Subcutaneous adipose tissue (tissue), 4 donors: Measurements from ENCODE around the gene THBS2. TPM values are rescaled to one million over a fixed set of nuclear protein-coding genes. Genes with fewer than 3 reads are reported as not detected.

Experiments used
- total RNA-seq, 4 donors: library from RNA; depleted of rRNA; stranded (reverse); fragments of >200 nt; gene quantifications; one replicate each; pipeline ENCODE4 v1.1.0, GENCODE V29; 2016
- TF ChIP-seq, protein P1 (sequence below): fragments of 450-650 bp; IDR thresholded peaks from one replicate; pipeline ENCODE4 v1.5.1; 2016; ENCODE audit warnings: low read depth, mild to moderate bottlenecking, control low read depth, antibody characterized with exemption, moderate library complexity

THBS2 gene
- total RNA-seq, 4 donors from 2014 or later, result 43.5 to 97.0 (median 89.0) TPM

DNA sequence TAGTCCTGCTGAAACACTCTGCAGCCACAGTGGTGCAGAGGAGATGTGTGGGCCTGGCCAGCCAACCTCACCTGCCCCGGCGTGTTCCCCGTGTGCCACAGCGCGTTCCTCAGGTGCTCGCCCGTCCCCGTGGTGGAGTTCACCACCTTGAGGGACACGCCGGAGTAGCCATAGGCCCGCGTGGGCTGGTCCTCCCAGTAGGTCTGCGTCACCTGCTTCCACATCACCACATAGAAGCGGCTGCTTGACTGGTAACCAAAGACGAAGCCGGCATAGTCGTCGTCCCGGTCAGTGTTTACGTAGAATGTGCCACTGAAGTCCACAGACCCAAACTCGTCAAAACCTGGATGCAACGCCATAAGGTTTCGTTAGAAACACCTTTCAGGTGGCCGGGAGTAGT, 31.5 kb downstream of the THBS2 start:
- TF ChIP-seq, protein P1, sequence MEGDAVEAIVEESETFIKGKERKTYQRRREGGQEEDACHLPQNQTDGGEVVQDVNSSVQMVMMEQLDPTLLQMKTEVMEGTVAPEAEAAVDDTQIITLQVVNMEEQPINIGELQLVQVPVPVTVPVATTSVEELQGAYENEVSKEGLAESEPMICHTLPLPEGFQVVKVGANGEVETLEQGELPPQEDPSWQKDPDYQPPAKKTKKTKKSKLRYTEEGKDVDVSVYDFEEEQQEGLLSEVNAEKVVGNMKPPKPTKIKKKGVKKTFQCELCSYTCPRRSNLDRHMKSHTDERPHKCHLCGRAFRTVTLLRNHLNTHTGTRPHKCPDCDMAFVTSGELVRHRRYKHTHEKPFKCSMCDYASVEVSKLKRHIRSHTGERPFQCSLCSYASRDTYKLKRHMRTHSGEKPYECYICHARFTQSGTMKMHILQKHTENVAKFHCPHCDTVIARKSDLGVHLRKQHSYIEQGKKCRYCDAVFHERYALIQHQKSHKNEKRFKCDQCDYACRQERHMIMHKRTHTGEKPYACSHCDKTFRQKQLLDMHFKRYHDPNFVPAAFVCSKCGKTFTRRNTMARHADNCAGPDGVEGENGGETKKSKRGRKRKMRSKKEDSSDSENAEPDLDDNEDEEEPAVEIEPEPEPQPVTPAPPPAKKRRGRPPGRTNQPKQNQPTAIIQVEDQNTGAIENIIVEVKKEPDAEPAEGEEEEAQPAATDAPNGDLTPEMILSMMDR, result no peak

DNA sequence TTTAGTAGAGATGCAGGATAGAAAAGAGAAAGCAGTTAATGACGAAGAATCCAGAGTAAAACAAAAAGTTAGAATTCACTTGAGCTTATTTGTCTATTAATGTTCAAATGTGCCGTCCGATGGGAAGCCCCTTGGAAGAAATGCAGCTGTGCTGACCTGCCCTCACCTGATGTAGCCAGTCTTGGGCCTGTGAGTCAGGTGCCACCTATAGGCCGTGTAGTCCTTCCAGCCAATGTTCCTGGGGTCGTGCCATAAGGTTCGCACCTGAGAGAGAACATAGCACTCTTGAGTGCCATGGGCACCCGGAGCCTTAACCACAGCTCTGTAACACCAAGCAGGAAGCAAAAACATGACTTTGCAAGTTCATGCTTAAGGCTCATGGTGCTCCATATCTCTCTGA, 32.4 kb downstream of the THBS2 start:
- TF ChIP-seq, protein P1, result no peak

DNA sequence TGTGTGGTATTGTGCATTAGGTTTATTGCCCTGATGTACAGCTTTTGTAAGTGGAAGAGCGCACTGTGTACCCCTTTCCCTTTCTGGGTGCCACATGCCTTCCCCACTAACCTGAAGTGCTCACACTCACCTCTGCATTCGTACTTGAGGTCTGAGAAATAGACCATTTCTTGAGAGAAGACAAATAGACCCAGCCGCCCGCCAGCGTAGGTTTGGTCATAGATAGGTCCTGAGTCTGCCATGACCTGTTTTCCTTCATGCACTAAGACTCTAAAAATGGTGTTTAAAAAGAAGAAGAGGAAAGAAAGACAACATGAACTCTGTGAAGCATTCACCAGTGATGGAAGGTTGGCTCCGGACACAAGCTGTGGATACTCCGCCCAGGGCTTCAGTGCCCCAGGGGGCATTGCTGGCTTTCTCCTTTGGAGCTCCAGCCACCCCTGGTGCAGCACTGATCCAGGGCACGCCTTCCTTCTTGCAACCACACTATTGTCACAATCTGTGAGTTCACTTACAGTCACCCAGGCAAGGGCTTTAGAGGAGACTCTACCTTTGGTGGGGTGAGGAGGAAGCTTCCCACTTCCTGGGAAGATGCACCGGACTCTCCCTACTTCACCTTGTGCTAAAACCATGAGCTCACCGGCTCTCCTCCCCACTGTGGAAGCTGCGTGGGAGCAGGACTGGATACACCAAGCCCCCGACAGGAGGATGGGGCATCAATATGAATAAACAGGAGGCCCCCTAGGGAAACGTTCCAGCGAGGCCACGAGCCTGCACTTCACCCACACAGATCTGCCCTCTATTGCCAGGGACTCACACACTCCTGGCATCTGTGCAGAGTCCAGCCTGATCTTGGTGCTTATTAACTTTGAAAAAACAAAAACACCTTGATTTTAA, 33.3 kb downstream of the THBS2 start:
- TF ChIP-seq, protein P1, result no peak

DNA sequence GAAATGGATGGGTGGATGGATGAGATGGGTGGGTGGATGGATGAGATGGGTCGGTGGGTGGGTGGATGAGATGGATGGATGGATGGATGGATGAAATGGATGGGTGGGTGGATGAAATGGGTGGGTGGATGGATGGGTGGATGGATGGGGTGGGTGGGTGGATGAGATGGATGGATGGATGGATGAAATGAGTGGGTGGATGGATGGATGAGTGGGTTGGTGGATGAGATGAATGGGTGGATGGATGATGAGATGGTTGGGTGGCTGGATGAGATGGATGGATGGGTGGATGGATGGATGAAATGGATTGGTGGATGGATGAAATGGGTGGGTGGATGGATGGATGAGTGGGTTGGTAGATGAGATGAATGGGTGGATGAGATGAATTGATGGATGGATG, 35.7 kb downstream of the THBS2 start:
- TF ChIP-seq, protein P1, result no peak

DNA sequence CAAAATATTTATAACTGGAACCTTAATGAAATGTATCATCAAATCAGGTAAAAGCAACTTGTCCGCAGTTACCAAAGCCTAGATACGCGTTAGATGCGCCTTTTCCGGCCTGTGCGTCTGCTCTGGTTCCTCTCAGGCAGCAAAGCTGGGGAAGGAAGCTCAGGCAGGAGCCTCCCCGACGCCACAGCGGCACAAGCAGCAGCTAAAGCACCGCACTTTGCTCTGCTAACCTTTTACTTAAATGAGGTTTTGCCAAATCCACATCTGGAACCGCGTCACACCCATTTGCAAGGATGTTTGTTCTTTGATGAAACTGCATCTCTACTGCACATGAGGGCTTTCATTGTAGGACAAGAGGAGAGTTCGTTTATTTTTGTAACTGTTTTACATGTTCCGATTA, 36.8 kb downstream of the THBS2 start:
- TF ChIP-seq, protein P1, result no peak

DNA sequence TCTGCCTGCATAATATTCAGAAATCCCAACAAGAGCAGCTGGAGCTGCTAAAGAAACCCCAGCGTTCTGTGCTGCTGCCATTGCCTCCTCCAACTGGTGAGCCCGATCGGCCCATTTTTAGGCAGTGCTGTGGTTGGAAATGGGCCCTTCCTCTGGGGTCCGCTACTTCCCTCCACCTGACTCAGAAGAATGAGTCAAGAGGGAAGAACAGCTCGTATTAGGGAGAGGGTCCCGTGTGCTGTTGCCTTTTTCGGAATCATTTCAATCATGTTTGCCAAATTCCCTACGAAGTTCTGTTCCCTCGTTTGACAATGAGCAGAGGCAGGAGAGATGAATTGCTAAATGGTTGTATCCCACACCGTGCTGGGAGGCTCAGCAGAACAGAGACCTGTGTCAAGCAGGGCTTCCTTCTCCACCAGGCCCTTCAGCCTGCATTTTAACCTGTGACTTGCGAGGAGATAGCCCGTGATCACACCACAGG, 38.4 kb downstream of the THBS2 start:
- TF ChIP-seq, protein P1, result no peak

DNA sequence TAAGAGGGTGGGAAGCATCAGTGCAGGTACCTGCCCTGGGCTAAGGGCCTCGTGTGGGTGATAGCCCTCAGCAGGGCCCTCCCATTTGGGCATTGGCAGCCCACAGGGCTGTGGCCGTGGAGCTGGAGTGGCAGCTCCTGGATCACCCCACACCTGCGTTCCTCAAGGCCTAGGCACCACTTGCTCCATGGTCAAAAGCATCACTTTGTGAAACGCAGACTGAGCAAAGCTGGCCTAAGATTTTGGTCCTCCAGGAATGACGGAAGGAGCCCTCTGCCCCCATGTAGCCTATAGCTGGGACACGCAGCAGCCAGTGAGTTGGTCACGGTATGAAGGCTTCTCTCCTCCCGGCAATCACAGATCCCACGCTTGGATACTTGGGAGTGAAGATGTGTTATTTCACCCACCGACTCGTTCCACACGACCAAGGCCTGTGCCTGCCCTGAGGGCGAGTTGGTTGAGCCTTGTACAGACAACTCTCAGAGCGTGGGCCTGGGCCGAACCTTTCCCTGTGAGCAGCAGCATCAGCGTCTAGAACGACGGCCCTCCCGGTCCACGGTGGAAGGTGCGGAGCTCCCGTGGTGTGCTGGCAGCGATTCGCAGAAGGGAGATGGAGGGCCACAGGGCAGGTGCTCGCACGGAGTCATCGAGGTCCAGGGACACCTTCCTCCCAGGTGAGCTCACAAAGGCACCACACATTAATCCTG, 39.7 kb downstream of the THBS2 start:
- TF ChIP-seq, protein P1, result no peak
